ENCODE measurements around the gene ZGPAT. TPM values are rescaled to one million over a fixed set of nuclear protein-coding genes. Genes with fewer than 3 reads are reported as not detected.

Gene ZGPAT
- total and polyA plus RNA-seq, 10 of the 15 experiments (the other 5 are each of a cell fraction or from before 2014, with no cell fraction given): 0.58 to 52.9 (median 18.0) TPM

DNA sequence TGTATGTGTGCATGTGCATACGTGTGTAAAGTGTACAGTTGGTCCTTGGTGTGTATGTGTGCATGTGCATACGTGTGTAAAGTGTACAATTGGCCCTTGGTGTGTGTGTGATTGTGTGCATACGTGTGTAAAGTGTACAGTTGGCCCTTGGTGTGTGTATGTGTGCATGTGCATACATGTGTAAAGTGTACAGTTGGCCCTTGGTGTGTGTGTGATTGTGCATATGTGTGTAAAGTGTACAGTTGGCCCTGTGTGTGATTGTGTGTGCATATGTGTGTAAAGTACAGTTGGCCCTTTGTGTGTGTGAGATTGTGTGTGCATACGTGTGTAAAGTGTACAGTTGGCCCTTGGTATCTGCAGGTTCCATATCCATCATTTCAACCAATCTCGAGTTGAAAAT is 23.6 kb downstream of the ZGPAT start (continued):
- TF ChIP-seq CHD2 (IDR thresholded peaks at IDR 0.05; ENCODE audit: borderline replicate concordance, low read depth, low read length): no peak
- no peak for TF ChIP-seq NRF1 (conservative IDR thresholded peaks at IDR 0.05; ENCODE audit: low read depth, low read length)
- no peak for TF ChIP-seq TAF1 (IDR thresholded peaks at IDR 0.05; ENCODE audit: borderline replicate concordance, low read depth, low read length)

DNA sequence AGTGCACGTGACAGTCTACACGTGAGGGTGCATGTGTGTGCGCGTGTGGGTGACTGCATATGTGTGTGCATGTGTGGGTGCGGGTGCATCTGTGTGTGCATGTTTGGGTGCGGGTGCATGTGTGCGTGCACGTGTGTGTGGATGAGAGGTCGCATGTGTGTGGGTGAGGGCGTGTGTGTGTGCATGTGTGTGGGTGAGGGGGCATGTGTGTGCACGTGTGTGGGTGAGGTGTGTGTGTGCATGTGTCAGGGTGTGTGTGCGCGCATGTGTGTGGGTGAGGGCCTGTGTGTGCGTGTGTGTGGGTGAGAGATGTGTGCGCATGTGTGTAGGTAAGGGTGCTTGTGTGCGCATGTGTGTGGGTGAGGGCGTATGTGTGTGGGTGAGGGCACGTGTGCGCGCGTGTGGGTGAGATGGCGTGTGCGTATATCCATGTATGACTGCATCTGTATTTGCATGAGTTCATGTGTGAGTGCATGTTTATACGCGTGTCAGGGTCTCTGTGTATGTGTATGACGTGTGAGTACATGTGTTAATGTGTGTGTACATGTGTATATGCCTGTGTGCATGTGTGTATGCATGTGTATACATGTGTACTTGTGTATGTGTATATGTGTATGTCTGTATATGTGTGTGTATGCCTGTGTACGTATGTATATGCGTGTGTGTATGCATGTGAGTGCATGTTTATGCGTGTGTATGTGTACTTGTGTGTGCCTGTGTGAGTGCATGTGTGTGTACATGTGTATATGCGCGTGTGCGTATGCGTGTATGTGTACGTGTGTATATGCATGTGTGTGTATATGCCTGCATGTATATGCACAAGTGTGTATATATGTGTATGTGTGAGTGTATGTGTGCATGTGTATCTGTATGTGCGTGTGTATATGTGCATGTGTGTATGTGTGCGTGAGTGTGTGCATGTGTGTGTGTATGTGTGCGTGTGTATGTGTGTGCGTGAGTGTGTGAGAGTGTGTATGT is 24.6 kb downstream of the ZGPAT start:
- H3K4me3 ChIP-seq: no peak overlapping the region
- ATAC-seq: no peak
- 90% methylated on average over 38 of the region's 38 CpGs for WGBS (ENCODE audit: insufficient coverage, insufficient replicate concordance, low lambda C conversion rate, missing lambda C conversion rate)
- no peak overlapping the region for H3K9ac ChIP-seq (ENCODE audit: control insufficient read depth, insufficient read depth, low read length)
- no peak overlapping the region for H3K27ac ChIP-seq (ENCODE audit: control insufficient read depth, insufficient read depth)
- POLR2A ChIA-PET: no interaction called here
- H4K20me1 ChIP-seq (ENCODE audit: control insufficient read depth, insufficient read depth): no peaks in the 10 kb centered on the region
- intact Hi-C loops (cut with micrococcal nuclease; ENCODE audit: unreplicated experiment) (no loop called here), in situ Hi-C loops (cut with MboI) (no loop called here)
- CTCF ChIA-PET: no interaction called here
- no peak for DNase-seq (ENCODE audit: low read depth, low spot score)
- H3K4me1 ChIP-seq (ENCODE audit: control insufficient read depth, insufficient read depth, low read length): peaks cover 60% of the 10 kb centered on the region
- SMC1A ChIA-PET (ENCODE audit: uncharacterized antibody, unreplicated experiment): no interaction called here
- H2AFZ ChIP-seq (ENCODE audit: control insufficient read depth, low read depth, low read length): no peak overlapping the region
- H3K4me2 ChIP-seq (ENCODE audit: control insufficient read depth, insufficient read depth): no peak overlapping the region
- H3K79me2 ChIP-seq (ENCODE audit: control insufficient read depth, insufficient read depth, low read length): peaks cover 27% of the 10 kb centered on the region
- no peak for FAIRE-seq
- peaks cover 11 to 27% of the 10 kb centered on the region in 2 experiments; a peak in 3 of 4 replicates for H3K36me3 ChIP-seq (ENCODE audit: control insufficient read depth in 2 of 2, insufficient read depth in 2 of 2, low read length in 1 of 2)
- TF ChIP-seq POLR2A (IDR thresholded peaks at IDR 0.05; ENCODE audit: low read depth, low read length): peak; percentile 67
- TF ChIP-seq, protein P1, sequence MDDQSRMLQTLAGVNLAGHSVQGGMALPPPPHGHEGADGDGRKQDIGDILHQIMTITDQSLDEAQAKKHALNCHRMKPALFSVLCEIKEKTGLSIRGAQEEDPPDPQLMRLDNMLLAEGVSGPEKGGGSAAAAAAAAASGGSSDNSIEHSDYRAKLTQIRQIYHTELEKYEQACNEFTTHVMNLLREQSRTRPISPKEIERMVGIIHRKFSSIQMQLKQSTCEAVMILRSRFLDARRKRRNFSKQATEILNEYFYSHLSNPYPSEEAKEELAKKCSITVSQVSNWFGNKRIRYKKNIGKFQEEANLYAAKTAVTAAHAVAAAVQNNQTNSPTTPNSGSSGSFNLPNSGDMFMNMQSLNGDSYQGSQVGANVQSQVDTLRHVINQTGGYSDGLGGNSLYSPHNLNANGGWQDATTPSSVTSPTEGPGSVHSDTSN (IDR thresholded peaks at IDR 0.05; ENCODE audit: insufficient replicate concordance, low read depth, low read length): peak; percentile 28
- no peak for TF ChIP-seq SMAD5 (IDR thresholded peaks at IDR 0.05; ENCODE audit: low read depth)
- TF ChIP-seq, protein P2, sequence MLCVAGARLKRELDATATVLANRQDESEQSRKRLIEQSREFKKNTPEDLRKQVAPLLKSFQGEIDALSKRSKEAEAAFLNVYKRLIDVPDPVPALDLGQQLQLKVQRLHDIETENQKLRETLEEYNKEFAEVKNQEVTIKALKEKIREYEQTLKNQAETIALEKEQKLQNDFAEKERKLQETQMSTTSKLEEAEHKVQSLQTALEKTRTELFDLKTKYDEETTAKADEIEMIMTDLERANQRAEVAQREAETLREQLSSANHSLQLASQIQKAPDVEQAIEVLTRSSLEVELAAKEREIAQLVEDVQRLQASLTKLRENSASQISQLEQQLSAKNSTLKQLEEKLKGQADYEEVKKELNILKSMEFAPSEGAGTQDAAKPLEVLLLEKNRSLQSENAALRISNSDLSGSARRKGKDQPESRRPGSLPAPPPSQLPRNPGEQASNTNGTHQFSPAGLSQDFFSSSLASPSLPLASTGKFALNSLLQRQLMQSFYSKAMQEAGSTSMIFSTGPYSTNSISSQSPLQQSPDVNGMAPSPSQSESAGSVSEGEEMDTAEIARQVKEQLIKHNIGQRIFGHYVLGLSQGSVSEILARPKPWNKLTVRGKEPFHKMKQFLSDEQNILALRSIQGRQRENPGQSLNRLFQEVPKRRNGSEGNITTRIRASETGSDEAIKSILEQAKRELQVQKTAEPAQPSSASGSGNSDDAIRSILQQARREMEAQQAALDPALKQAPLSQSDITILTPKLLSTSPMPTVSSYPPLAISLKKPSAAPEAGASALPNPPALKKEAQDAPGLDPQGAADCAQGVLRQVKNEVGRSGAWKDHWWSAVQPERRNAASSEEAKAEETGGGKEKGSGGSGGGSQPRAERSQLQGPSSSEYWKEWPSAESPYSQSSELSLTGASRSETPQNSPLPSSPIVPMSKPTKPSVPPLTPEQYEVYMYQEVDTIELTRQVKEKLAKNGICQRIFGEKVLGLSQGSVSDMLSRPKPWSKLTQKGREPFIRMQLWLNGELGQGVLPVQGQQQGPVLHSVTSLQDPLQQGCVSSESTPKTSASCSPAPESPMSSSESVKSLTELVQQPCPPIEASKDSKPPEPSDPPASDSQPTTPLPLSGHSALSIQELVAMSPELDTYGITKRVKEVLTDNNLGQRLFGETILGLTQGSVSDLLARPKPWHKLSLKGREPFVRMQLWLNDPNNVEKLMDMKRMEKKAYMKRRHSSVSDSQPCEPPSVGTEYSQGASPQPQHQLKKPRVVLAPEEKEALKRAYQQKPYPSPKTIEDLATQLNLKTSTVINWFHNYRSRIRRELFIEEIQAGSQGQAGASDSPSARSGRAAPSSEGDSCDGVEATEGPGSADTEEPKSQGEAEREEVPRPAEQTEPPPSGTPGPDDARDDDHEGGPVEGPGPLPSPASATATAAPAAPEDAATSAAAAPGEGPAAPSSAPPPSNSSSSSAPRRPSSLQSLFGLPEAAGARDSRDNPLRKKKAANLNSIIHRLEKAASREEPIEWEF (IDR thresholded peaks at IDR 0.05; ENCODE audit: insufficient replicate concordance, low read depth, low read length): no peak
- 0 out of 4 replicates have a peak, but pooled peaks of 1 of the 2 experiments have one; percentile 4 for TF ChIP-seq SRF (IDR thresholded peaks at IDR 0.05; ENCODE audit: low read depth in 2 of 2, low read length in 2 of 2)
- peak; percentile 56; the same call in 1 of the 2 replicates for TF ChIP-seq TCF3 (IDR thresholded peaks at IDR 0.05; ENCODE audit: borderline replicate concordance, insufficient read depth, low read depth, low read length)
- TF ChIP-seq, protein P3, sequence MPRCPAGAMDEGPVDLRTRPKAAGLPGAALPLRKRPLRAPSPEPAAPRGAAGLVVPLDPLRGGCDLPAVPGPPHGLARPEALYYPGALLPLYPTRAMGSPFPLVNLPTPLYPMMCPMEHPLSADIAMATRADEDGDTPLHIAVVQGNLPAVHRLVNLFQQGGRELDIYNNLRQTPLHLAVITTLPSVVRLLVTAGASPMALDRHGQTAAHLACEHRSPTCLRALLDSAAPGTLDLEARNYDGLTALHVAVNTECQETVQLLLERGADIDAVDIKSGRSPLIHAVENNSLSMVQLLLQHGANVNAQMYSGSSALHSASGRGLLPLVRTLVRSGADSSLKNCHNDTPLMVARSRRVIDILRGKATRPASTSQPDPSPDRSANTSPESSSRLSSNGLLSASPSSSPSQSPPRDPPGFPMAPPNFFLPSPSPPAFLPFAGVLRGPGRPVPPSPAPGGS (IDR thresholded peaks at IDR 0.05; ENCODE audit: borderline replicate concordance, insufficient read depth, low read depth, low read length, poor library complexity, severe bottlenecking): peak; percentile 92
- H3K27me3 ChIP-seq (replicated peaks in 1 of 2; ENCODE audit: control insufficient read depth in 2 of 2, insufficient read depth in 2 of 2, low read length in 1 of 2): no peaks in the 10 kb centered on the region
- H3K9me3 ChIP-seq (replicated peaks; ENCODE audit: control insufficient read depth, insufficient read depth, low read length): 0 out of 3 replicates have a peak, but pooled peaks cover 1% of the 10 kb centered on the region
- RAD21 ChIA-PET (ENCODE audit: unreplicated experiment): no interaction called here
- no TSS peak for BruUV-seq (replicated peaks)

Measured in GM12878 (cell line).